ENCODE results near the gene MEX3D.

GRCh38 chr19:1558552-1558951, 9.6 kb downstream of the MEX3D start:
- no peak for TF ChIP-seq CTCF (conservative IDR thresholded peaks at IDR 0.05; ENCODE audit: low read depth in 2 of 2)
- TF ChIP-seq POLR2AphosphoS5 (IDR thresholded peaks at IDR 0.05; ENCODE audit: low read depth), result no peak
- TF ChIP-seq ZNF331 (CRISPR knock-in tag; IDR thresholded peaks at IDR 0.05; ENCODE audit: low read depth), result no peak
- TF ChIP-seq REST (IDR thresholded peaks at IDR 0.05; ENCODE audit: unreplicated experiment), result no peak
- TF ChIP-seq EZH2phosphoT487 (IDR thresholded peaks at IDR 0.05; ENCODE audit: unreplicated experiment), result no peak
- TF ChIP-seq EZH2 (IDR thresholded peaks at IDR 0.05; ENCODE audit: low read depth, unreplicated experiment), result no peak
- no peak for TF ChIP-seq STAT1 (IDR thresholded peaks at IDR 0.05; ENCODE audit: unreplicated experiment)
- TF ChIP-seq CREB1 (CRISPR knock-in tag; IDR thresholded peaks at IDR 0.05; ENCODE audit: low read depth), result no peak
- no peak for TF ChIP-seq NANOG (IDR thresholded peaks at IDR 0.05; ENCODE audit: borderline replicate concordance)
